ENCODE data around the gene BAZ2B.

- TF ChIP-seq CTCF (conservative IDR thresholded peaks at IDR 0.05; ENCODE audit: low read length) = no peak
- no peak for TF ChIP-seq EZH2phosphoT487 (IDR thresholded peaks at IDR 0.05; ENCODE audit: borderline replicate concordance, low read depth, low read length)
Observed at GRCh38 chr2:159640176-159640575, 23.8 kb upstream of the BAZ2B start.
